Smooth muscle cell of the brain vasculature (primary cell): ENCODE data around the gene LRRC1.
"Not testable (repeated sequence)": the region's sequence is repeated elsewhere in the genome, so short reads cannot be mapped to it uniquely, and the experiment has no call there.

Experiments used
- DNase-seq: peaks from one replicate; pipeline ENCODE4 v3.0.0-alpha.2; 2012; ENCODE audit warnings: low read depth, low spot score

LRRC1 gene

DNA sequence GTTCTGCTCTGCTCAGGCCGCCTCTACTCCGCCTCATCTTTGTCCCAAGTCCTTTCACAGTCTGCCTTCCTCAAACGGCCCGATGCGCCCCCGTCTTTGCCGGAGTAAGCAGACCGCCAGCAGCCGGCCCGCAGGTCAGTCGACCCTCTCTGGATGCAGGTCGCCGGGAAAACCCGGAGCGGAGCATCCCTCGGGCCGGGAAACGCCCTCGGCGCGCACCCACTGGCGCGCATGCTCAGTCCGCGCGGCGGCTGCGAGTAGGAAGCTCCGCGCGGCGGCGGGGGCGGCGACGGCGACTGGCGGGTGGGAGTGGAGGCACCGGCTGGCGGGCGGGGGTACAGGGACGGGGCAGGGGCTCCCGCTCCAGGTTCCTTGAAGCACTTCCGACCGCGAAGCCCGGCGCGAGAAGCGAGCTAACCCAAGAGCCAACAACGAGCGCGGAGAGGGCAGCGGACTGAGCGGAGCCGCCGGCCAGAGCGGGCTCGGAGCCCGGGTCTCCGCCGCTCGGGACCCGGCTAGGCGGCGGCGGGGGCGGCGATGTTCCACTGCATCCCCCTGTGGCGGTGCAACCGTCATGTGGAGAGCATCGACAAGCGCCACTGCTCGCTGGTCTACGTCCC, at the start of gene LRRC1:
Gene LRRC1, plus strand, starts transcription at position 286 of the 620 bp plus-strand sequence. Its CDS starts 252 bp downstream, at position 538.
- DNase-seq, result peak; percentile 80

DNA sequence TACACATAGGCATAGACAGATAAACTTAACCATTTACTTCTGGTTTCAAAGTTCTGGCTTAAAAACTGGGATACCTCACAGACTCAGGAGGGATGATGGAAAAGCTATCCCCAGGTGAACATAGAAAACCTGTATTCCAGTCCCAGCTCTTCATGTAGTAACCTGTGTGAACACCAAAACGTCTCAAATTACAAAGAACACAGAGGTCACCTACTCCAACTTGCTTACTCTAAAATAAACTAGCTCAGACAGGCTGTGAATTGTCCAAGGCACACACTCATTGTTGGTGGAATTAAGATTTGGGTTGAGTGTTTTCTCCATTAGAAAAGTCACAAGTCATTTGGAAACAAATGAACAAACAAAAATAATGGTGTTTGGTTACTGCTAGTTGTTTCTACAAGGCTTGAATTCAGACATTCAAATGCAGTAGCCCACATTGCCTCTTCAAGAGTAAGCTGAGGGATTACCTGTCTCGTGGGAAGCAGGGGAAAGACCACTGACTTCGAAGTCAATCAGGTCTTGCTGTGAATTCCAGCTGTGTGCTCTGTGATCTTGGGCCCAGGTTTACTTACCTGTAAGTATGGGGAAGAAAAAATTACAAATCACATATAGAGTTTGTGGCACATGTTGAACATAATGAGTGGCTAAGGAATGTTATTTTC, 48.2 kb upstream of the LRRC1 start:
- no peak for DNase-seq

DNA sequence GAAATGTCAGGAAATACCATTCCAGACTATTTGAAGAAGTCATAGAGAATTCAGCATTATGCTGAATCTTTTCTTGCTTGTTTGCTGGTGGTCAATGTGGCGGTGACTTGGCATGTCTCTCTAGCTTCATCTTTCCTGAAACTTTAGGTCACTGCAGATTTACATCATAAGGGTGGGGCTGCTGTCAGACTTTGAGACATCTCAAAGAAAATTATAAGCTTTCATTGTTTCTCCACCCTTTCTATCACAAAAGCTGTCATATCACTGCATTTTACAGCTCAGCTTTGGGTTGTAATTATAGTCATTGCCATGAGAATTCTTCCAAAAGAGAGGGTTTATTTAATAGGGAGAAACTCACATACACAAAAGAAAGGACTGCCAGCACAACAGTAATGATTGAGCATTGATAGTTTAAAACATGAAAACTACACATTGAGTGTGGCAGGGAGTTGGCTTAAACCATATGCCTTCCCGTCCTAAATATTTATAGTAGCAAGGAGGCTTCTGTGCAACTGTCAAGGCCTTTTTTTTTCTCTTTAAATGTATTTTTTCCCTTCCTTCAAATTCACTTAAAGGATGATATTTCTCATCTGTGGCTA, 44.7 kb upstream of the LRRC1 start:
- no peak for DNase-seq

DNA sequence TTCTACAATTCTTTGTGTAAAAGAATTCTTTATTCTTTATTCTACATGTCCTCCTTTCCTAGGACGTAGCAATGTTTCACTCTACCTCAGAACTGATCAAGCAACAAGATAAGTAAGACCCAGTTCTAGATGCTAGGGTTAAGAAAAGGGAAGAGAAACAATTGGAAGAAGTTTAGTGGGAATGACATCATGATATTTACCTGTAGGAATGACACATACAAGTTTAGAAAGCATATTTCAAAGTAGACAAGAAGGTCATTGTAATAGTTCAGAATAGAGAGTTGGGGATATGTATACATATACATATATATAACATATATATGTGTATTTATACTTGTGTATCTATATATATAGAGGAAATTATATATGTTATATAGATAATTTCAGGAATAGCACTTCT, 43.4 kb upstream of the LRRC1 start:
- no peak for DNase-seq

DNA sequence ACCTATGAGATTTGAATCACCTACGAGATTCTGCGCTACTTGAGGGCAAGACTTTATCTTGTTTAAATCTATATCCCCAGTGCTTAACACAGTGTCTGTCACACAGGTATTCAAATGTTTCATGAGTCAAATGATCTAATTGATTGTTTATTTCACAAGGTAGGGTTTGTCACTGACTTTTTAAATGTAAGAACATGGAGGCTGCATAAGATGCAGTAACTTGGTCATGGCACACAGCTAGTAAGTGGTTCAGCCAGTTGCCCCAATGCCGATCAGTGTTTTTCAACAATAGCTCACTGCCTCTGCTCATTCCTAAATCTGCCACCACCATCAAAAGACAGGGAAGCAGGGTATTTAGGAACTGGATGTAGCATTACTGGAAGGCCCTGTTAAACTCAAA, 42.4 kb upstream of the LRRC1 start:
- no peak for DNase-seq

DNA sequence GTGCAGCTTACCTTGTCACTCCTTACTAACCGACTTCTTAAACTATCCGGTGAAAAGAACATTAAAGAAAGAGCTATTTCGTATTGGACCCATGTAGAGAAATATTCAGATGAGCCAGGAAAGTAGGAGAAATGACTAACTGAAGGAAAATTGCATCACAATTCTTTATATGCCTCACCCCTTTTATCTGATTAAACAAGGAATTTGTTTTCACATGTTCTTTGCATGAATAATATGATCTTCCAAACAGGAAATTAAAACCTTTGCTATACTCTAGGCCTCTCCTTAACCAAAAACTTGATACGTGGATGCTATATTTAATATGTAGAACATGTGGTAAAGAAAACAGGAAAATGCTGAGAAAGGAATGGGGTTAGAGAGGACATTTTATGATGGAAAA, 41.9 kb upstream of the LRRC1 start:
- no peak for DNase-seq

DNA sequence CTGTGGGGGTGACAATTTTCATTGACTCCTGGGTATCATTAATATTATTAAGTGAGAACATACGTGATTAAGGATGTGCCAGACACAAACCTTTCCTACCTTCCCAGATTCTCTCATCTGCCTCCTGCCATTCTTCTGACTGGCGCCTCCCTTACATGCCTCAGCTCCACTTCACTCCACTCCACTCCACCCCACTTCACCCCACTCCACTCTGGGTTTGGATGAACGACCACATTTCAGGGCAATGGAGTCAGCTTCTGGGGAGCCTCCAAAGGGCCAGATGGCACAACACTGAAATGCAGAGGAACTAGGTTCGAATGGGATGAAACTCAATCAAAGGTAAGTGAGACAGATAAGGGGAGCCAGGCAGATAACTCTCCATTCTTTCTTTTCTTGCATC, 40.5 kb upstream of the LRRC1 start:
- DNase-seq, result no peak

DNA sequence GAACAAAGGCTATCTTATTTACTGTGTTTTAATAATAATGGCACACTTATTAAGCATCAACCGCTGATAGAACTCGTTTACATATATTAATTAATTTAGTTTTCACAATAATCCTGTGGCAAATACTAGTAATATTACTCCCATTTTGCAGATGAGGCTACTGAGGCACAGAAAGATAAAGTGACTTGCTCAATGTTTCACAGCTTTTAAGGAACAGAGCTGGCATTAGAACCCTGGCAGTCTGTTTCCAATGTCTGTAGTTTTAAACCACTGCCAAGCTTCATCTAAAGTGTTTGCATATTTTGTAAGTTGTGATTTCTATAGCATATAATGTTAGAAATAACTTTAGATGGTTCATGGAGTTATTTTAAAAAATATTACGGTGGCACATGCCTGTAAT, 38.4 kb upstream of the LRRC1 start:
- no peak for DNase-seq

DNA sequence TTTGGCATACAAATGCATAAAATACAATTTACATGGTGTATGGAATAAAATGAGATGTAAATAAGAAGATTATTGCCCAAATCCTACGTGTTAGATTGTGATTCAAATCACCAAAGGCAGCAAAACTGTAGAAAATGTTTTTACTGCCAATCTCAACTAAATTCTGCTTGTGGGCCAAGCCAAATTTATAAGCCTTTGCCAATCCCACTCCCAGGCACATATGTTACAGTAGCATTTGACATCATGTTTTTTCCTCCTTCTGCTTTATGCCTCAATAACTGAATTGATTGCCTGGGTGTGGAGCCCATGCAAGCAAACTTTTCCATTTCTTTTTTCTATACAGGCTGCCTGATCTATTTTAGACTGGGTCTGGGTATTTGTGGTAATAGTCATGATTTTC, 36.3 kb upstream of the LRRC1 start:
- DNase-seq, result no peak

DNA sequence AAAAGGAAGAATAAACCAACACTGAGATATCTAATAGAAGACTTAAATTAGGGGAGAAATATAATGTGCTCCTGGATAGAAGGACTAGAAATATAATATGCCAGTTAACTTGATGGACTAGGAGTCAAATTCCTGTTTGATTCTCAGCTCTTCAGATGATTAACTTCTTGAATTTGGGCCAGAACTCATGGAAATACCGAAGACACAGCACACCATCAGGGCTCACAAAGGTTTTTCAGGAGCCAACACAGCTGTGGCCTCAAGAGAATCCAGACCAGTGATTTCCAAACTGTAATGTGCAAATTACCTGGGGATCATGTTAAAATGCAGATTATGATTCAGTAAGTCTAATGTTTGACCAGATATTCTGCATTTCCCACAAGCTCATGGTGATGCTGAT, 33.8 kb upstream of the LRRC1 start:
- DNase-seq, result no peak

DNA sequence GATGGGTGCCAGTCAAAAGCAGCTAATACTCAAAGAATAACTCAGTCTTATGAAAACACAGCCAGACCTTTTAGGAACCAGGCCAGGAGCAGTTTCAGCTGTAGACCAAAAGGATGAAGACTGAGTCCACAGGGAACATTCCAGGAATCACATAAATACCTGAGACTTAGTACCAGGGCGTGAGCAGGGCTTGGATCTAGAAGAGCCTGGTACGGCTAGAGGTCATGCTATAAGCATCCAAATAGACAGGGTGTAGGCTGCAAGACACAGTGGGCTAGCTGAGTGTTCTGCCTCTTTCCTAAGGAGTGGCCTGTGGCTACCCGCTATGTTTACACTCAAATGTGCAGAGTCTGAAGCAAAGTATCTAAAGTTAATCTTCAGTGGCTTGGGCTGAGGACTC, 29.5 kb upstream of the LRRC1 start:
- no peak for DNase-seq

DNA sequence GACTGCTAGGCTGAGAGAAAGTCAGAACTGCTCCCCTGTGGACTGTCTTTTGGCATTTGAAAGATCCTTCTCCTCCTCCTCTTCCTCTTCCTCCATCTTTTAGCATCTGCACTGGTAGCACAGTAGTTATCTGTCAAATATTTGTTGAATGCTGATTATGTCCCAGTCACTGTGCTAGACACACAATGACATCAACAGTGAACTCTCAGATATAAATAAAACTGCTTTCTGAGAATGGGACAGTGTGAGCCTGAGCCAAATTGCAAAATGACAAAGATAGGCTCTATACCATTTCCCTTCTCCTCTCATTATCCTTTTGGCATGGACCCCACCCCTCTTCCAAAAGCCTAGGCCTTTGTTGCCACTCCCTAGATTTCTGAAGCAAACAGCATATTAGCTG, 27.9 kb upstream of the LRRC1 start:
- DNase-seq, result no peak

DNA sequence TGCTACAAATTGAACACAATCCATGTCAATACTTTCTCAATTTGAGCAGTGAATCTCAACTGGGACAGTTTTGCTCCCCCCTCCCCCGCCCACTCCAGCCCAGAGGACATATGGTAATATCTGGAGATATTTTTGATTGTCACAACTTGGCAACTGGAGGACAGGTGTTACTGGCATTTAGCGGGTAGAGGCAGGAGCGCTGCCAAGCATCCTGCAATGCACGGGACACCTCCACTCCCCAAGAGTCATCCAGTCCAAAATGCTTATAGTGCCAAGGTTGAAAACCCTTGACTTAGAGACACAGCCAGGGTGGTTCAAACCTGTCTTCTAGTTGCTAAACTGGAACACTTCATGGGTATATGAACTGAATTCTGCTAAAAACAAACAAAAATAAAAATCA, 26.9 kb upstream of the LRRC1 start:
- no peak for DNase-seq

DNA sequence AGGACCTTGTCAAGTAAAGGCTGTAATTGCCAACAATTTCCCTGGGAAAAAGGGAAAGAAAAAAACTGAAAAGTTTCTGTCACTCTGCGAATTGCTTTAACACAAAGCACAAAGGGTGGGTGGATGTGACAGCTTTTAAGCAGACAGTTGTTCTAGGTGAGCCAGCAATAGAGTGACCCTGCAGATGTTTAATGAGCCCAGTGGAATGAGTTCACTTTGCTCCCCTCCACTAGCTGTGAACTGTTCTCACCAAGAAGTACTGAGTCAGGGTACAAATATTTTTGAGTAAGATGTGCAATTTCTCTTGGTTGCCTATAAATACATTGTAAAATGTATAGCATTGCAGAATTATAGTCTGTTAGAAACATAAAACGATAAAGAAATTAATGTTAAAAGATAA, 26.2 kb upstream of the LRRC1 start:
- no peak for DNase-seq

DNA sequence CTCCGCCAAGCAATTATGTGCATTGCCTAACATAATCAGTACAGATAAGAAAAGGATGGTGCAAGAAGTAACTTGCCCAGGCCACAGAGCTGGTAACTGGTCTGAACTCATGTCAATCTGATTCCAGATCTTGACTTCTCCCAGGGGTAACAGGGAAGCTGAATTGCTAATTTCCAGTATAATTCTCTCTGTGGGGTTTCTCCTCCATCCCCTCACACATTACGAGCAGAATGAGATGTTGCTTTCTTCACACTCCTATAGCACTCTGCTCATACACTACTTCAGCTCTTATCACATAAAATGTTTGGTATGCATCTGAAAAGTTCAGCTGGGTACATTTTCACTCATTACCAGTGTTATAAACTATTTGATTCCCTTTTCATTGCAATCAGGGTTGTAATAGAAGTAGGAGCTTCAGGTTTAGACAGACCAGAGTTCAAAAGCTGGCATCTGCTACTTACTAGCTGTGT, 24.0 kb upstream of the LRRC1 start:
- no peak for DNase-seq

DNA sequence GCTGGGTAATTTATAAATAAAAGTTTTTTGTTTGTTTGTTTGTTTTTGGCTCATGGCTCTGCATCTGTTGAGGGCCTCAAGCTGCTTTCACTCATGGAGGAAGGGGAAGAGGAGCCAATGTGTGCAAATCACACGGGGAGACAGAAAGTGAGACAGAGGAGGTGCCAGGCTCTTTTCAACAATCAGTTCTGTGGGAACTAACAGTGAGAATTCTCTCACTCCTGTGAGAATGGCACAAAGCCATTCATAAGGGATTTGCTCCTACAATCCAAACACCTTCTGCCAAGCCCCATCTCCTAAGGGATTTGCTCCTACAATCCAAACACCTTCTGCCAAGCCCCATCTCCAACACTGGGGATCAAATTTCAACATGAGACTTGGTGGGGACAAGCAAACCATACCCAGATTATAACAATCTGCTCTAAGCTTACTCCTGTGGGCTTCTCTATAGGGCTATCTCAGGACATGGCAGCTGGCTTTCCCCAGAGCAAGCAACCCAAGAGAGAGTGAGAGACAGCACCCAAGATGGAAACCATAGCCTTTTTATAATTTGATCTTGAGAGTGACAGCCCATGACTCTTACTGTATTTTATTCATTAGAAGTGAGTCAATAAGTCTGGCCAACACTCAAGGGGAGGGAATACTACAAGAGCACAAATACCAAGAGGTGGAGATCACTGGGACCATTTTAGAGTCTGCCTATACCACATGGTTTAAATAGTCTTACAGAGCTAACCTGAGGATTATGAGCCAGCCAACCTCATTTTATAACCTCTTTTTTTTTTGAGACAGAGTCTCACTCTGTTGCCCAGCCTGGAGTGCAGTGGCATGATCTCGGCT, 22.8 kb upstream of the LRRC1 start:
- DNase-seq, result no peak

DNA sequence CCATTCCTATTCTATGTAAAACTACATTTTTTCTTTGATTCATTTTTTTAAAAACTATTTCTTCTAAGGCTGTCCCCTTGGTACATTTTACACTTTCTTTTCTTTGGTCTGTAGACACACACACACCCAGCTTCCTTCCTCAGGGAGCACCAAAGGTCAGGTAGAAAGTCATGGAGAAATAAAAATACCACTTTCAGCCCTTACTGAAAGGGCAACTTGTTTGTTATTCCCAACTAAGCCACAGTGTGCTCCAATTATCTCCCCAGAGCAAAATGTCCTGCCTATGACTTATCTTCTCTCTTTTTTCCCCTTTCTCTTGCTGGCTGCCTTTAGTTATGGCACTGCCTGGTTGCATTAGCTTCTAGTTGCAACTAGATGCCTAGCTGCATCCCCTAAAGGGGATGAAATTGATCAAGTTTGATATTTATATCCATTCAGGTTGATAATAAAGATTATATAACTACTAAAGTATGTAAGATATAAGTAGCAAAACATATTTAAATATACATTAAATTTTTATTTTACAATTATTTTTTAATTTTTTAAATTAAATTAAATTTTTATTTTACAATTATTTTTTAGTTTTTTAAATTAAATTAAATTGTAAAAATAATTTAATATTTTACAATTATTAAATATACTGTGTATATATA, 21.6 kb upstream of the LRRC1 start:
- no peak for DNase-seq

DNA sequence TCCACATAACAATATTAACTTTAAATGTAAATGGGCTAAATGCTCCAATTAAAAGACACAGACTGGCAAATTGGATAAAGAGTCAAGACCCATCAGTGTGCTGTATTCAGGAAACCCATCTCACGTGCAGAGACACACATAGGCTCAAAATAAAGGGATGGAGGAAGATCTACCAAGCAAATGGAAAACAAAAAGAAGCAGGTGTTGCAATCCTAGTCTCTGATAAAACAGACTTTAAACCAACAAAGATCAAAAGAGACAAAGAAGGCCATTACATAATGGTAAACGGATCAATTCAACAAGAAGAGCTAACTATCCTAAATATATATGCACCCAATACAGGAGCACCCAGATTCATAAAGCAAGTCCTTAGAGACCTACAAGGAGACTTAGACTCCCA, 18.7 kb upstream of the LRRC1 start:
- DNase-seq, result not testable (repeated sequence)

DNA sequence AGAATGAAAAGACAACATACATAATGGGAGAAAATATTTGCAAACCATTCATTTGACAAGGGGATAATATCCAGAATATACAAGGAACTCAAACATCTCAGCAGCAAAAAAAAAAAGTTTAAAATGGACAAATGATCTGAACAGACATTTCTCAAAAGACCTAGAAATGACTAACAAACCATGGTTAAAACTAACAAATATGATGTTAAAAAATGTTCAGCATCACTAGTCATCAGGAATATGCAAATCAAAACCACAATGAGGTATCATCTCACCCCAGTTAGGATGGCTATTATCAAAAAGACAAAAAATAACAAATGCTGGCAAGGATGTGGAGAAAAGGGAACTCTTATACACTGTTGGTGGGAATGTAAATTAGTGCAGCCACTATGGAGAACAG, 9.8 kb upstream of the LRRC1 start:
- DNase-seq, result not testable (repeated sequence)

DNA sequence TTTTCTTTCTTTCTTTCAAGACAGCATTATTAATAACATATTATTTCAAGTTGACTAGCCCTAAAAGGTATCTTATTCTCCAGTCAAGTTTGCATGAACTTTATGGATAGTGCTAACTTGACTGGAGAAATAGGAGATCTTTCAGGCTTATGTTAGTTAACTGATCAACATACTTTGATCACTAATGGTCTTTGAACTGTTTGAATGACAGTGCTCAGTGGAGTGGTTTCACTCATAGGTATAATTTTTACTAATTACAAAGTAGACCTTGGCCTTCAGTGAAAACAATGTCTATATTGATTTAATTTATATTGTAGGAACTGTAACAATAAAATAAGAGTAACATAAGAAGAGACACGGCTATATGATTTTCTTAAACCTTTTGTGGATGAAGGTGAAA, 8.0 kb upstream of the LRRC1 start:
- no peak for DNase-seq

DNA sequence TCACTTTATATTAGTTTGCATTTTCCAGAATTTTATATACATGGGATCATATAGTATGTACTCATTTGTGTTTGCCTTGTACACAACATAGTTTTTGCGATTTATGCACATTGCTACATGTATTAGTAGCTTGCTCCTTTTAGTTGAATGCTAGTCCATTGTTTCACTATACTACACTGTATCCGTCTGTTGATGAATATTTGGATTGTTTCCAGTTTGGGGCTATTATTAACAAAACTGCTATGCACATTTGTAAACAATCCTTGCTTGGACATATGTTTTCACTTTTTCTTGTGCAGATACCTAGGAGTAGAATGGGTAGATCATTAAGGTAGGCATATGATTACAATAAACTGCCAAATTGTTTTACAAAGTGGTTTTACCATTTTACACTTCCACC, 3.9 kb upstream of the LRRC1 start:
- DNase-seq, result no peak

DNA sequence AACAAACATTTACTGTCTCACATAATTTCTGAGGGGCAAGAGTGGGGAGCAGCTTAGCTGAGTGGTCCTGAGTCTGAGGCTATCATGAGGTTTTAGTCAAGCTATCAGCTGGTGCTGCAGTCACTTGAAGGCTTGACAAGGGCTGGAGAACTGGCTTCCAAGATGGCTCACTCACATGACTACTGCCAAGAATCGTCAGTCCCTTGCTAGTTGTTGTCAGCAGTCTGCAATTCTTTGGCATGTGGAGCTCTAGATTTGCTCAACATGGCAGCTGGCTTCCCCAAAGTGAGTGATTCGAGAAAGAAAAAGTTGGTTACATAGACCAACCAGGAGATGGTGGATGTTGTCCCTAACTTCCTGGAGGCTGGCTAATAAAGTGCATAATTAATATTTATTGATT, 2.8 kb upstream of the LRRC1 start:
- DNase-seq, result no peak
